WTC11 (cell line): ENCODE results near the gene RAPGEF1. TPM values are rescaled to one million over a fixed set of nuclear protein-coding genes. Genes with fewer than 3 reads are reported as not detected.

Experiments used
- ATAC-seq: fragments of 200-7000 bp; cut with Tn5 transposase; 2 replicates; pipeline ENCODE4 v1.10.0; 2021; ENCODE audit warnings: mild to moderate bottlenecking, moderate library complexity
- CTCF ChIA-PET: fragments of 300-600 bp; sonication (Branson Sonifier 250); formaldehyde crosslinking; loops from one replicate; lab custom pipeline; 2021; ENCODE audit warnings: antibody characterized with exemption; lab: Charles Lee
- POLR2A ChIA-PET: fragments of 350-600 bp; sonication (Branson Sonifier 250); formaldehyde crosslinking; loops from one replicate; lab custom pipeline; 2021; ENCODE audit warnings: antibody characterized with exemption; lab: Charles Lee
- DNase-seq: peaks from one replicate; pipeline ENCODE4 v3.0.0; 2021; ENCODE audit warnings: low spot score
- H3K27ac Mint-ChIP-seq: 2 replicates; pipeline ENCODE4 v1.8.0; 2021; ENCODE audit warnings: mixed read lengths
- H3K27me3 Mint-ChIP-seq: 2 replicates; pipeline ENCODE4 v1.8.0; 2021; ENCODE audit warnings: low read depth, mild to moderate bottlenecking, moderate library complexity, mixed read lengths
- H3K36me3 Mint-ChIP-seq: 2 replicates; pipeline ENCODE4 v1.8.0; 2021; ENCODE audit warnings: mixed read lengths
- H3K4me1 Mint-ChIP-seq: 2 replicates; pipeline ENCODE4 v1.8.0; 2022; ENCODE audit warnings: mixed read lengths
- H3K4me3 Mint-ChIP-seq: 2 replicates; pipeline ENCODE4 v1.8.0; 2021; ENCODE audit warnings: mild to moderate bottlenecking, moderate library complexity, mixed read lengths
- H3K9me3 Mint-ChIP-seq: 2 replicates; pipeline ENCODE4 v1.8.0; 2021; ENCODE audit warnings: mixed read lengths
- ATF2 ChIP-seq: sonication (generic); formaldehyde crosslinking; IDR thresholded peaks from 2 replicates; pipeline ENCODE4 v1.8.1; 2022; ENCODE audit warnings: low read depth, missing genetic modification reagents, borderline replicate concordance
- ATF3 ChIP-seq: sonication (generic); formaldehyde crosslinking; conservative IDR thresholded peaks from 2 replicates; pipeline ENCODE4 v1.8.1; 2022; ENCODE audit warnings: mild to moderate bottlenecking, missing genetic modification reagents
- CREM ChIP-seq: sonication (generic); formaldehyde crosslinking; IDR thresholded peaks from 2 replicates; pipeline ENCODE4 v1.8.1; 2022; ENCODE audit warnings: mild to moderate bottlenecking, missing genetic modification reagents, moderate library complexity
- EMX1 ChIP-seq: fragments of 250-450 bp; sonication (Bioruptor Pico); IDR thresholded peaks from 2 replicates; pipeline ENCODE4 v1.8.0; 2021; ENCODE audit warnings: mild to moderate bottlenecking
- ETV6 ChIP-seq: sonication (generic); formaldehyde crosslinking; IDR thresholded peaks from 2 replicates; pipeline ENCODE4 v1.8.1; 2022; ENCODE audit warnings: mild to moderate bottlenecking, missing genetic modification reagents
- FOXJ3 ChIP-seq: sonication (generic); formaldehyde crosslinking; IDR thresholded peaks from 2 replicates; pipeline ENCODE4 v1.9.0; 2021; ENCODE audit warnings: missing genetic modification reagents, mild to moderate bottlenecking, borderline replicate concordance
- GABPB1 ChIP-seq: sonication (generic); formaldehyde crosslinking; IDR thresholded peaks from 2 replicates; pipeline ENCODE4 v1.8.1; 2023; ENCODE audit warnings: mild to moderate bottlenecking, missing genetic modification reagents
- GTF2I ChIP-seq: fragments of 250-450 bp; sonication (Bioruptor Pico); conservative IDR thresholded peaks from 2 replicates; pipeline ENCODE4 v1.4.0; 2021; ENCODE audit warnings: mild to moderate bottlenecking
- IRF2 ChIP-seq: sonication (generic); formaldehyde crosslinking; IDR thresholded peaks from 2 replicates; pipeline ENCODE4 v1.8.0; 2022; ENCODE audit warnings: low read depth, missing genetic modification reagents, borderline replicate concordance
- KAT7 ChIP-seq: sonication (generic); formaldehyde crosslinking; IDR thresholded peaks from 2 replicates; pipeline ENCODE4 v1.8.1; 2023; ENCODE audit warnings: missing genetic modification reagents, mild to moderate bottlenecking, borderline replicate concordance
- NFE2L1 ChIP-seq: sonication (generic); formaldehyde crosslinking; IDR thresholded peaks from 2 replicates; pipeline ENCODE4 v1.8.1; 2023; ENCODE audit warnings: missing genetic modification reagents
- NR3C1 ChIP-seq: sonication (generic); formaldehyde crosslinking; conservative IDR thresholded peaks from 2 replicates; pipeline ENCODE4 v1.8.1; 2023; ENCODE audit warnings: low read depth, mild to moderate bottlenecking, missing genetic modification reagents
- SMAD4 ChIP-seq: sonication (generic); formaldehyde crosslinking; IDR thresholded peaks from 2 replicates; pipeline ENCODE4 v1.8.0; 2022; ENCODE audit warnings: mild to moderate bottlenecking, missing genetic modification reagents
- TP53 ChIP-seq: sonication (generic); formaldehyde crosslinking; IDR thresholded peaks from 2 replicates; pipeline ENCODE4 v1.8.1; 2023; ENCODE audit warnings: mild to moderate bottlenecking, missing genetic modification reagents
- USF1 ChIP-seq: sonication (generic); formaldehyde crosslinking; IDR thresholded peaks from 2 replicates; pipeline ENCODE4 v1.8.0; 2022; ENCODE audit warnings: mild to moderate bottlenecking, missing genetic modification reagents
- USF2 ChIP-seq: sonication (generic); formaldehyde crosslinking; IDR thresholded peaks from 2 replicates; pipeline ENCODE4 v1.8.1; 2023; ENCODE audit warnings: mild to moderate bottlenecking, missing genetic modification reagents, moderate library complexity
- ZBTB43 ChIP-seq: sonication (generic); formaldehyde crosslinking; IDR thresholded peaks from 2 replicates; pipeline ENCODE4 v1.8.1; 2023; ENCODE audit warnings: mild to moderate bottlenecking, missing genetic modification reagents
- ZMAT4 ChIP-seq: fragments of 250-450 bp; sonication (Bioruptor Pico); IDR thresholded peaks from 2 replicates; pipeline ENCODE4 v1.9.0; 2021; ENCODE audit warnings: mild to moderate bottlenecking
- ZNF281 ChIP-seq: sonication (generic); formaldehyde crosslinking; IDR thresholded peaks from 2 replicates; pipeline ENCODE4 v1.8.0; 2023; ENCODE audit warnings: mild to moderate bottlenecking, missing genetic modification reagents
- ZNF416 ChIP-seq: fragments of 250-450 bp; sonication (Bioruptor Pico); IDR thresholded peaks from 2 replicates; pipeline ENCODE4 v1.9.0; 2021; ENCODE audit warnings: mild to moderate bottlenecking, inconsistent platforms
- ZNF423 ChIP-seq: fragments of 250-450 bp; sonication (Bioruptor Pico); IDR thresholded peaks from 2 replicates; pipeline ENCODE4 v2.1.2; 2022; ENCODE audit warnings: mild to moderate bottlenecking, moderate library complexity
- ZNF425 ChIP-seq: fragments of 250-450 bp; sonication (Bioruptor Pico); conservative IDR thresholded peaks from 2 replicates; pipeline ENCODE4 v1.9.0; 2021; ENCODE audit warnings: mild to moderate bottlenecking
- total RNA-seq: library from RNA; stranded (reverse); gene quantifications from 3 replicates; pipeline ENCODE4 v1.2.3, GENCODE V29; 2021

Gene RAPGEF1
- total RNA-seq, 1 experiment from 2014 or later: 66.2 TPM

- H3K4me1 Mint-ChIP-seq: peaks cover 48% of the 10 kb centered on the region
- H3K4me3 Mint-ChIP-seq: no peak overlapping the region
- peaks cover 22% of the 10 kb centered on the region for H3K9me3 Mint-ChIP-seq
- ChIA-PET CTCF (no interaction called here), POLR2A (no interaction called here)
- no peak for DNase-seq
- H3K36me3 Mint-ChIP-seq: peaks cover 22% of the 10 kb centered on the region
- H3K27ac Mint-ChIP-seq: peak overlapping the region; percentile 45
- TF ChIP-seq NFE2L1 (CRISPR knock-in tag) (no peak), ATF2 (CRISPR knock-in tag) (no peak), IRF2 (CRISPR knock-in tag) (no peak), ATF3 (no peak)
- ATAC-seq: peak; percentile 69
- H3K27me3 Mint-ChIP-seq: no peaks in the 10 kb centered on the region
Observed at GRCh38 chr9:131668439-131669268, 71.2 kb downstream of the RAPGEF1 start.

GRCh38 chr9:131668057-131668438, 71.8 kb downstream of the RAPGEF1 start:
- Mint-ChIP-seq H3K4me1 (peaks cover 50% of the 10 kb centered on the region), H3K27me3 (no peaks in the 10 kb centered on the region), H3K36me3 (peaks cover 23% of the 10 kb centered on the region), H3K9me3 (peaks cover 23% of the 10 kb centered on the region), H3K4me3 (no peak overlapping the region), H3K27ac (no peak overlapping the region)
- no peak for TF ChIP-seq USF2 (CRISPR knock-in tag)
- TF ChIP-seq SMAD4 (CRISPR knock-in tag): no peak
- TF ChIP-seq ZMAT4 (CRISPR knock-in tag): no peak
- no peak for TF ChIP-seq EMX1
- TF ChIP-seq GTF2I (CRISPR knock-in tag): no peak
- TF ChIP-seq TP53 (CRISPR knock-in tag): no peak
- TF ChIP-seq ETV6 (CRISPR knock-in tag): no peak
- CTCF ChIA-PET: no interaction called here
- no peak for DNase-seq
- POLR2A ChIA-PET: no interaction called here
- ATAC-seq: no peak

- peaks cover 50% of the 10 kb centered on the region for H3K4me1 Mint-ChIP-seq
- H3K27me3 Mint-ChIP-seq: no peaks in the 10 kb centered on the region
- ATAC-seq (no peak), DNase-seq (no peak)
- H3K36me3 Mint-ChIP-seq: peaks cover 23% of the 10 kb centered on the region
- H3K27ac Mint-ChIP-seq: no peak overlapping the region
- H3K9me3 Mint-ChIP-seq: peaks cover 23% of the 10 kb centered on the region
- POLR2A ChIA-PET: no interaction called here
- CTCF ChIA-PET: interaction anchor here (0.5 kb wide), 1 partner anchor 114 kb away, joined by 3 read pairs; no protein-coding TSS in a partner anchor
- no peak overlapping the region for H3K4me3 Mint-ChIP-seq
- TF ChIP-seq NFE2L1 (CRISPR knock-in tag) (no peak), KAT7 (no peak), ETV6 (CRISPR knock-in tag) (no peak), NR3C1 (CRISPR knock-in tag) (no peak), ZNF425 (CRISPR knock-in tag) (no peak), ZBTB43 (CRISPR knock-in tag) (no peak), CREM (no peak), ZNF281 (no peak), ZNF423 (CRISPR knock-in tag) (no peak), USF1 (CRISPR knock-in tag) (no peak), GABPB1 (CRISPR knock-in tag) (no peak), SMAD4 (CRISPR knock-in tag) (no peak), FOXJ3 (CRISPR knock-in tag) (no peak), TP53 (CRISPR knock-in tag) (no peak), ZNF416 (CRISPR knock-in tag) (no peak)
Observed at GRCh38 chr9:131667576-131667975, 72.3 kb downstream of the RAPGEF1 start.
